Measurements from ENCODE around the gene GIPC1.

GIPC1 gene

DNA sequence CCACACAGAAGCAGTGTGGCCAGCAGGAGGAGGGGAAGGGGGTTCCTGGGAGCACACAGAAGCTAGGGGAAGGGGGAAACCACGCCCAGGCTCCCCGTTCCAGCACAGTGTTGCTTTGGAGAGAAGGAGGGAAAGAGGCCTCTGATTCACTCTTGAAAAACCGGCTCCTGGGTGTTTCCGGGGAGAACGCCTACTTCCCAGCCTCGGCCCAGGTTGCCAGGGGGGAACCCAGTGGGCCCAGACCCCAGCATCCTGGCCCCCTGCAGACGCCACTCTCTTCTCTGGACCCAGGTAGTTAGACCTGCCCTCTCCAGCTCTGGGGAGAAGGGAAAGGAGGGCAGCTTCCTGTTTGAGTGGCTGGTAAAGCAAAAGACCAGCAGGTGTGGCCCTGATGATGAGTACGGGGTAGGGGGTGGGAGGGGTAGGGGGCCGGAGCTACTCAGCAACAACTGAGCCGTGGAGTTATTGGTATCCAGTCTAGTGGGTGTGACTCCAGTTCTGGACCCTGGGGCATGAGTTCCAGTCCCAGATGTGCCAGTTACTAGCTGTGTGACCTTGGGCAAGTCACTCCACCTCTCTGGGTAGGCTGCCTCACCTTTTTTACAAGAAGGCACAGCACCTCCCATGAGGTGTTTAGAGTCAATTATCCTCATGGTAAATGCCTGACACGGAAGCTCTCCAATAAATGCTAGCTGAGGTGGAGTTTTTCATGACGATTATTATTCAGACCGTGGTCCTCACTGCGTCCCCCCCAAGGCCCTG is 836 bp downstream of the GIPC1 start:
- DNase-seq (ENCODE audit: low read depth, low spot score), result no peak

DNA sequence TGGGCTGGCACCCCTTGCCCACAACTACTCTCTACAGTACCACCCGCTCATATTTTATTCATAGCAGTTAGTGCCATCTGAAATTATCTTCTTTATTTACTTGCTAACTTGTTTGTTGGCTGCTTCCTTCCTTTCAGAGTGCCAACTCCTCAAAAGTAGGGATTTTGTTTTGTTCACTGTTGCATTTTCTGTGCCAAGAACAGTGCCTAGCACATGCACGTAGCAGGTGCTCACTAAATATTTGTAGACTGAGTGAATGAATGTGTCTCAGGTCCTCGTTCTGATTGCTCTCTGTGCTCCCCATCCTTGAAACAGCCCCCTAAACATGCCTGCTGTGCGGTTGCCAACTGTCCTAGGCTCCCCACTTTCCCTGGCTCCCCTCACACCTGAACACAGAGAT is 1.5 kb downstream of the GIPC1 start:
- DNase-seq (ENCODE audit: low read depth, low spot score), result no peak

DNA sequence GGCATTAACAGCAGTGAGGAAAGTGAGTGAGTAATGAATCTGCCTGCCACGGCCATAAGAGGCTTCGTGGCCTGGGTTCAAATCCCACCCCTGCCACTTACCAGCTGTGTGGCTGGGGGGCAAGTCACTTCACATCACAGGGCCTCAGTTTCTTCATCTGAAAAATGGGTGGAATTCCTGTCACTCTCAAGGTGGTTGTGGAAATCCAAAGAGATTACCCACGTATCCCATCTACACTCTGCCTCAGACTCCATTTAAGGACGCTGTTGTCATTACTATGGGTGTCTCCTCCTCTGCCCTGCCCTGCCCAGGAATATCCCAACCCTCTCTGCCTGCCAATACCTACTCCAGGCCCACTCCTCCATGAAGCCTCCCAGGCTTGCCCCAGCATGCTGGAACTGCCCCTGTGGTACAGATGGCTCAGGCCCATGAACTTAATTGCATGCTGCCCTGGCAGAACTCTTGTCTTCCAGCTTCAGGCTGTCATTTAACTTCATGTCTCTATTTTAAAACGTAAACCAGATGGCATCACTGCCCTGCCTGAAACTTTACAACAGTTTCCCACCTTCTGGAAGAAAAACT is 3.1 kb downstream of the GIPC1 start:
- DNase-seq (ENCODE audit: low read depth, low spot score), result no peak

DNA sequence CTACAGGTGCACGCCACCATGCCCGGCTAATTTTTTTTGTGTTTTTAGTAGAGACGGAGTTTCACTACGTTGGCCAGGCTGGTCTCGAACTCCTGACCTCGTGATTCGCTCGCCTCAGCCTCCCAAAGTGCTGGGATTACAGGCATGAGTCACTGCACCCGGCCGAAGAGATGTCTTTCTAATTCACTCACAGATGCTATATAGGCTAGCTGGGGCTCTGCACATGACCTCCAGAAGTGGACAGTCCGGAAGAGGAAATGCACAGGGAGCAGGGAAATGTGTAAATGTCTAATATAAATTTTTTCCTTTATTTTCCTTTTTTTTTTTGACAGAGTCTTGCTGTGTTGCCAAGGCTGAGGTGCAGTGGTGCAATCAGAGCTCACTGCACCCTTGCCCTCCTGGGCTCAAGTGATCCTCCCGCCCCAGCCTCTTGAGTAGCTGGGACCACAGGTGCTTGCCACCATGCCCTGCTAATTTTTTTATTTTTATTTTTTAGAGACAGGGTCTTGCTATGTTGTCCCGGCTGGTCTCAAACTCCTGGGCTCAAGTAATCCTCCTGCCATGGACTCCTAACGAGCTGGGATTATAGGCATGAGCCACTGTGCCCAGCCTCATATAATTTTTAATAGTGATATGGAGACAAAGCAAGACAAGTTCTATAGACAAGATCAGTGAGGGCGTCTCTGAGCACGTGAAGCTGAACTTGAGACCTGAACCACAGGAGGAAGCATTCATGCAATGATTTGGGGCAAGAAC is 8.4 kb downstream of the GIPC1 start:
- DNase-seq (ENCODE audit: low read depth, low spot score), result no peak

DNA sequence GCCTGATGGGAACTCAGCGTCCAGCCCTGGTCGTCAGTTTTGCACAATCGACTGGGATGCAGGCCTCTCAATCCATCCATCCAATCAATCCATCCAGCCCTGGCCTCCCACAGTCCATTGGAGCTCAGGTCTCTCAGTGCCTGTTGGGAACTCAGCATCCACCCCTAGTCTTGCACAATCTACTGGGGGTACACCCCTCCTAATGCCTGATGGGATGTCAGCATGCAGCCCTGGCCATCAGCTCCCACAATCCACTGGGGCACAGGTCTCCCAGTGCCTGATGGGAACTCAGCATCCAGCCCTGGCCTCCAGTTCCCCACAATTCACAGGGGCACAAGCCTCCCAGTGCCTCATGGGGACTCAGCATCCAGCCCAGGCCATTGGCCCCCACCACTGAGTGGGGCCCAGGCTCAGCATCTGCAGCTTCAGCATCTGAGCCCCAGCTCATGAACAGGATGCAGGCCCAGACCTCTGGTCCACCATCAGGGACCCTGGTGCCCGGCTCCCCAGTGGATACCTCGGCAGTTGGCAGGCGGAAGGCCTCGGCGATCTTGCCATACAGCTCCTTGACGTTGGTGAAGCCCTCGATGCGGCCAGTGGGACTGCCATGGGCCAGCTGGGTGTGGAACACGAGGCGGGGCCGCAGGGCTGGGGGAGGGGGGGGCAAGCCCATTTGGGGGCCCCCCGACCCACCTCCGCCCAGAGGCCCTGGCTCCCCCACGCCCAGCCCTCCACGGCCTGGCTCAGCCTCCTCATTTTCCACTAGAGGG is 13.6 kb downstream of the GIPC1 start:
- DNase-seq (ENCODE audit: low read depth, low spot score), result no peak

DNA sequence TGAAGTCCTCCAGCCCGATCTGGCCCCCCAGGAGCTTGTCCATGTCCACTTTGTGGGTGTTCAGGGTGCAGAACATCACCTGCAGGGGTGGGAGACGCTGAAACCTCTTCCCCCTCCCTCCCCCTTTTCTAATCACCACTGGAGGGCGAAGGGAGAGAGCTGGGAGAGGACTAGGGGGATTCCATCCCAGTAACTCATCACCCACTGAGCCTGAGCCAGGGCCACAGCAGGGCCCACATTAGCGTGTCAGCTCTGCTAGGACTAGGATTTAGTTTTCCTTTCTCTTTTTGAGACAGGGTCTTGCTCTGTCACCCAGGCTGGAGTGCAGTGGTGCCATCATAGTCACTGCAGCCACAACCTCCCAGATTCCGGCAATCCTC is 15.2 kb downstream of the GIPC1 start:
- no peak for DNase-seq (ENCODE audit: low read depth, low spot score)

DNA sequence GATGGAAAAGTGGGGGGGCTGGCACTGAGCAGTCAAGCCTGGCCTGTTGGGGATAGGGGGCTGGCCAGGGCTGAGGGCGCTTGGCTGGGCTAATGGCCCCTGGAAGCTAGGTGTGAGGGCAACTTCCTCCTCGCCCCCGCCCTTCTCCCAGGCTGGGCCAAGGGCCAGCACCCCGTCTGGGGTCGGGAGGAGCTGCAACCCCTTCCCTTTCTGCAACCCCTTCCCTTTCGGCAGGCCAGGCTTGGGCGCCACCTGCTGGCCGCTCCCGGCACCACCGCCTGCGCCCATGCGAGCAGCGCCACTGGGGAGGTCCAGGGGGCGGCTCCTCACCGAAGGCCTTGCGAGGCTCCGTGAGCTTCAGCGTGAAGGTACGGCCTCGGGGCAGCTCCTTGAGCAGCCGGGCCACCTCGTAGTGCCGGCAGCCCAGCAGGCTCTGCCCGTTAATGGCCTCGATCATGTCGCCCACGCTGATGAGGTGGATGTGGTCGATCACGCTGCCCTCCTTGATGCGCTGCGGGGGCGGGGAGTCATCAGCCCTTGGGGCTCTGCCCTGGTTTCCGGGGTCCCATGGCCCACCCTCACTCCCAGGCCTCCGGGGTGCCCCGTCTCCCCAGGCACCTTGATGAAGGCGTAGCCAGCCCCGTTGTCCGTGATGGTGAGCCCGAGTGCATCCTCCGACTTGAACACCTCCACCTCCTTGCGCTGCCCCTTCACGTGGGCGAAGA is 15.8 kb downstream of the GIPC1 start:
- DNase-seq (ENCODE audit: low read depth, low spot score), result no peak

DNA sequence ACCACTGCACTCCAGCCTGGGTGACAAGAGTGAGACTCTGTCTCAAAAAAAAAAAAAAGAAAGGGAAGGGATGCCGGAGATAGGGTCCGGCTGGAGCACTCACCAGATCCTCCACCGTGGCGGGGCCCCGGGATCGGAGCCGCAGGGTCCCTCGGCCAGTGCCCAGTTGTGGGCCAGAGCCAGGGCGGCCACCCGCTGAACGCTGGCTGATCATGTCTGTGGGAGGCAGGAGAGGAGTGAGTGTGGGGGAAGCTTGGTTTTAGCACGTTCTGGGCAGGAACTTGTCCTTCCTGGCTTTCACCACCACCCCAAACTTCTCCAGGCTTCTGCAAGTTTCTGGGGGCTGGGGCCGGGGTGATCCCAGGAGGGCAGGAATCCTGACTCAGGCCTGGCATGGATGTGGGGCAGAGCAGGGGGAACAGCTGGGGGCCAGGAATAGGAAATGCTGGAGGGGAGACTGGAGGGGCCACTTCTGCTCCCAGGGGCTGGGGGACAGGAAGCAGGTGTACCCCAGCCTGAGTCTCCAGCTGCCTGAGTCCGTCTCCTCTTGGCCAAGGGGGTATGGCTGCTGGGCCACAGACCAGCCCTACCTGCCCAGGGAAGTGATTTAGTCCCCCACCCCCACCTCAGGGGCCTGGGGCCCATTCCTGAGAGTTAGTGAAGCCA is 16.5 kb downstream of the GIPC1 start:
- no peak for DNase-seq (ENCODE audit: low read depth, low spot score)

DNA sequence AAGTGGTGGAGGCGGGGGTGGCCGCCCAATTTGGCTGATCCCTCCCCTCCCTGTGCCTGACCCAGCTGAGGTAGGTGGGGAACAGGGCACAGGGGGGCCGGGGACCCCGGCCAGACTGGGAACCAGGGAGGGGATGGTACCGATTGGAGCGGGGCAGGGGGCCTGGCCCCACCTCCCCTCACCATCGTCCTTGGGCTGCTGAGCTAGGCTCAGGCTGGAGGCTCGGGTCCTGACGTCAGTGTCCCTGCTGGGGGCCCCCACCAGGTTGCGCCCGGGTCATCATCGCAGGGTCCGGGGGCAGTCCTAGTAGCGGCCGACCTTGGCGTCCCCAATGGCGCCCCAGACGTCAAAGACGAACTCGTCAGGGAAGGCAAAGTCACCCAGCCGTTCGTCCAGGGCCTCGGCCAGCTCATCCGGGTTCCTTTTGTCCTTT is 17.8 kb downstream of the GIPC1 start:
- DNase-seq (ENCODE audit: low read depth, low spot score), result no peak

DNA sequence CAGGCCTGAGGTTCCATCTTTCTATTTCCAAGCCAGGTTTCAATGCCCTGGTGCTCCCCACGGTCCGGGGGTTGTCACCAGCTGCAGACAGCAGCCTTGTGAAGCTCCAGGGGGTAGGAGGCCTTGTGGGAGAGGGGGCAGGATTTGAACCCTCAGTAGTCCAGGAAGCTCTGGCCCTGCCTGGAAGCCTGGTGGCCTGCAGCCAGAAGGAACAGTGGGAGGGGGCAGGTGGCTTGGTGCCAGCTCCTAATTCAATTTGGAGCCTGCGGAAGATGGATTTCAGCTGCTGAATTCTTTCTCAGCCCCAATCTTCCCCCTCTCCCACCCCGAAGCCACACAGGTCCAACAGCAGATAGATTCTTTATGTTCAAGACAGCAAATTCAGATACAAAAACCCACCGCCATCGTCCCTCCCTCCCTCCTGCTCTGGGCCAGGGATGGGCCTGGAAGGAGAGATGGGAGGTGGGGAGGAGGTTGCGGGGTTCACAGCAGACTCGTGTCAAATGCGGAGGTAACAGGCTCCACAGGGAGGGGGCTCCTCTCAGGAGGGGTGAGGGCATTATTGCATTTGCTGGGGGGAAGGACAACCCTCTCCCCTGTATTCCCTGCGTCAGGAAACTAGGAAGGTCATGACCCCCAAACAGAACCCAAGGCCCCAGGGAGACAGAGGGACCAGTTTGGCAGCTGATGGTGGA is 18.4 kb downstream of the GIPC1 start:
- no peak for DNase-seq (ENCODE audit: low read depth, low spot score)

DNA sequence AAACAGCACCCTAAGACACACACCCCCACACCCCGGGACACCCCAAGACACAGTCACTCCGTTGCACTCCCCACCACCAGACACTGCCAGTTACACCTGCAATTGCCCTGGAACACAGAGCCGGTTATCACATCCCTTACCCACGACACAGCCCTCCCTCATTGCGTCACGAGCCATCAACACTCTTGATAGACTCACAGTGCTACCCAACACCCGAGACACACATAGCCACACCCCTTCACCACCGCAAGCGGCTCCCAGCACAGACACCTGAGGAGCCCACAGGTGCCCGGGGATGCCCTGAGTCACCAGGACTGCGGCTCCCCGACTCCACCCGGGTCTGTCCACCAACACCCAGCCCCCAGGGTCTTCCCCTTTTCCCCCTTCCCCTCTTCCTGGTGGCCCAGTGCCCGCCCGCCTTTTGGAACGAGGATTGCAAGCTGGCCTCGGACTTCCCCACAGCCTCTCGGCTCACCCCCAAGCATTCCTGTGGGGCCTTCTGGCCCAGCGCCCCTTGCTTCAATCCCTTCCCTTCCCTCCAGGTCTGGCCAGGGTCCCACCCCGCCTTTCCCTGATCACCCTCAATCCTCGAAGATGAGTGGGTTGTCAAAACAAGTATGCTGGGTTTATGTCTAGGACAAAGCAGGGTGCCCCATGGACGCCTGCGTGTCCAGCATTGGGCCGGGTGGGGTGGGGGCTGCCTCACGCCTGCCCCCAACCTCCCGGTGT is 19.1 kb downstream of the GIPC1 start:
- DNase-seq (ENCODE audit: low read depth, low spot score), result no peak

DNA sequence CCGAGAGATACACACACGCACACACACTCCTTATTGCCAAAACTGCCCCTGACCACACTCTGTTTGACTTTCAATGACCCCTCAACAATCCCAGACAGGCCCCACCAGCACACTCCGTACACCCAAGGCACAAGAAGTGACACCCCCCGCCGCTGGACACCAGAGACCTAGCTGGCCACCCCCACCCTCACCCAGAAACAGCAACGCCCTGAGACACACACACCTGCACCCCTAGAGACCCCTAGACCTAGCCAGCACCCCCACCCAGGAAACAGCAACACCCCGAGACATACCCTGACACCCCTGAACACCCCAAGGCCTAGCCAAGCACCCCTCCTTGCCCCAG is 19.6 kb downstream of the GIPC1 start:
- no peak for DNase-seq (ENCODE audit: low read depth, low spot score)

DNA sequence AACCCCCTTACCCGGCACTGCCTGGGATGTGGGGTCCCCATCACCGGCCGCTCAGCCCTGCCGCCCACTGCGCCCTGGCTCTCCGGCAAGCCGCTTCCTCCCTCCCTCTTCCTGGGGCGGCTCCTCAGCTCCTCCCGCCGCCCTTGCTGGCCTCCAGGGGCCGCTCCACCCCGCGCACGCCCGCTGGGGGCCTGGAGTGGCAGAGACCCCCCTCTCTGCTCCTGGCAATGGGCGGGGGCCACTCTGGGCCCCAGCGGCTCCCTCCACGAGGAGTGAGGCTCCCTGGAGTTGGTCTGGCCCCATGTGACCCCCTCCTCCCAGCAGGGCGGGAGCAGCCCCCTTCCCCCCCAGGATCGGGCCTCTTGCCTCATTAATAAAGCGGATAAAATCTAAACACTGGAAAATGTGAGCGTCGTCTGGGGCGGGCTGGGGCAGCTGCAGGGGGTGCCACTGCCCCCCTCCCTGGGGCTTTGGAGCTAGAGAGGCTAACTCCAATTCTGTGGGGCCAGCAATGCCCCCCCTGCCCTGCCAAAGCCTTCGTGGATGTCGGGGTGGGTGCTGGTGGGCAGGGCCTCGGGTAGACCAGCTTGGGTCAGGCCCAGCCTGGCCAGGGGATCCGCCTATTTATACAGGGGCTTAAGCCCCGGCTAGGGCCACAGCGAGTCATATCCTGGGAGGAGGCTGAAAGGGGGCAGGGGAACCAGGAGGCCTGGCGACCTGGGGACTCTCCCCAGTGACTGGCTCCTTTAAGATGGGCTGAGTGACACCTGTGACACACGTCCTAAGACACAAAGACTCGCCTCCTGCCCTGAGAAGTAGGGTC is 20.5 kb downstream of the GIPC1 start, which contains the start of gene PTGER1:
PTGER1 (minus strand) TSS at position 104 of the 823 bp plus-strand sequence. CDS start 1,034 bp downstream, outside the sequence.
- DNase-seq (ENCODE audit: low read depth, low spot score), result no peak

DNA sequence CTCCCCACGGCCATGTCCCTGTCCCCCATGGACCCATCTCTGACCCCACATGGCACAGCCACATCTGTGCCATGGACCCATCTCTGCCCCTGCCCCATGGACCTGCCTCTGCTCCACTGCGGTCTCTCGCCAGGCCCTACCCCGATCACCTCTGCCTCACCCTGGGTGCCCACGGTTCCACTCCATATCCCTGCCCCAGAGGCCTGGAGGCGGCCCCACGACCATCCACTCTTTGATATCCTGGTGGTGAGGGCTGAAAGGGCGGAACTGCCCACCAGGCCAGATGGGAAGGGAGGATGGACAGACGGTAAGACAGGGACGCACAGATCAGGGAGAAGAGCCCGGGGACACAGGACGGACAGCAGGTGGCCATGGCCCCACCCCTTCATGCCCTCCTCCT is 21.1 kb downstream of the GIPC1 start:
- no peak for DNase-seq (ENCODE audit: low read depth, low spot score)

DNA sequence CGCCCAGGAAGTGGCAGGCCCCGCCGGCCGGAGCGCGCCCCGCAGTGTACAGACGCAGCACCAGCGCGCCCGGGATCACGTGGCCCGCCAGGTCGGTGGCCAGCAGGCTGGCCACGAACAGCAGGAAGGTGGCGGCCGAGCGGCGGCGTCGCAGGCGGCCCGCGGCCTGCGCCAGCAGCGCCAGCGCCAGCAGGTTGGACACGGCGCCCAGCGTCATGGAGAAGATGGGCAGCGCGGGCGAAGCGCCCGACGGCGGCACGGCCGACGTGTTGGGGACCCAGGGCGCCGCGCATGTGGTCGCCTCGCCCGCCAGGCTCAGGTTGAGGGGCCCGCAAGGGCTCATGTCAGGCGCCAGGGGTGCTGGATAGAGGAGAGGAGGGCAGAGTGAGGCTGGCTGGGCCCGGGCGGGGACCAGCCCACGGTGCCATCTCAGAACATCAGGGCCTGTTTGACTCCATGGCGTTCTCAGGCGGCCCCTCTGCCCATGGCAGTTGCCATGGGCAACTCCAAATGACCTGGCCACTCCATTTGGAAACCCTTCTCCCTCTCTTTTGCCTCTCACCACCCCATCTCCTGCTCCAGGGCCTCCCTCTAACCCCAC is 21.8 kb downstream of the GIPC1 start:
- no peak for DNase-seq (ENCODE audit: low read depth, low spot score)

DNA sequence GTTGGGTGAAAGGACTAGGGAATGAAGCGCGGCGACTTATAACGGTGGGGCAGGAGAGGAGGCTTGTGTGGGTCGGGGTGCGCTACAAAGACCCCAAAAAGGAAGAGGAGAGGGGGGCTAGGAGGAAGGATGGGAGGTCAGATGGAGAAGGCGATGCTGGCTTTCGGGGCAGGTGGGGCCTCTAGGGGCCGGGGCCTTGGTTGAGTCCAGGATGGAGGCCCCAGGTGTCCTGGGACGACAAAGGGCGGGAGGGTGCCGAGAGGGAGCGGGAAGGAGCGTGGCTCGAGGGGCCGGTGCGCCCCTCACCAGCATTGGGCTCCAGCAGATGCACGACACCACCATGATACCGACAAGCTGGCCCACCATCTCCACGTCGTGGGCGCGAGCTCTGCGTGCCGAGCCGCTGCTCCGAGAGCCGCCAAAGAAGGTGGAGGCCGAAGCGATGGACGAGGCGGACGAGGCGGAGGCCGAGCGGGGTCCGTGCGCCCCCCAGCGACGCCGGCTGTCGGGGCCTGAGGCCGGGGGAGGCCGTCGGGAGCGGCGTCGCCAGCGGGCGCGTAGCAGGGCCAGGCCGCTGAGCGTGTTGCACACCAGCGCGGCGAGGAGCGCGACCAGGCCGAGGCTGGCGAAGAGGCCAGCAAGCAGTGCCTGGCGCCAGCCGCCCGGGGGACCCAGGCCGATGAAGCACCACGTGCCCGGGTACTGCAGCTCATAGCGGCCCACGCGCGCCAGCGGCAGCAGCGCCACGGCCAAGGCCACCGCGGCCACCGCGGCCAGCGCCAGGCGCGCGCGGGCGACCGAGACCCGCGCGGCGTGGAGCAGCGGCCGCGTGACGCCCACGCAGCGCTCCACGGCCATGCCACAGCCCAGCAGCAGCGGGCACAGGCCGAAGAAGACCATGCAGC is 22.6 kb downstream of the GIPC1 start:
- no peak for DNase-seq (ENCODE audit: low read depth, low spot score)
